Mucosa of rectum (tissue), 2 donors: ENCODE measurements around the gene TMEM238.
A peak's percentile ranks its signal among the peaks of the same experiment; 100 is the strongest.
"Not testable (repeated sequence)": the region's sequence is repeated elsewhere in the genome, so short reads cannot be mapped to it uniquely, and the experiment has no call there.

Experiments used
- H3K27ac ChIP-seq, 2 donors: one replicate each; pipeline ENCODE4 v1.7.0; 2013; ENCODE audit warnings: inconsistent platforms in 2 of 2, low read depth in 2 of 2, low read length in 2 of 2
- H3K27me3 ChIP-seq, 2 donors: one replicate each; pipeline ENCODE4 v1.7.0; 2013; ENCODE audit warnings: low read length in 2 of 2; ENCODE audit not compliant: control insufficient read depth in 2 of 2, insufficient read depth in 2 of 2
- H3K36me3 ChIP-seq, 2 donors: one replicate each; pipeline ENCODE4 v1.7.0; 2013; ENCODE audit warnings: low read length in 2 of 2; ENCODE audit not compliant: control insufficient read depth in 2 of 2, insufficient read depth in 2 of 2
- H3K4me1 ChIP-seq, 2 donors: one replicate each; pipeline ENCODE4 v1.7.0; 2013; ENCODE audit warnings: low read length in 2 of 2, mild to moderate bottlenecking in 1 of 2; ENCODE audit not compliant: control insufficient read depth in 2 of 2, insufficient read depth in 2 of 2
- H3K4me3 ChIP-seq, 2 donors: one replicate each; pipeline ENCODE4 v1.7.0; 2013; ENCODE audit warnings: low read length in 2 of 2
- H3K9ac ChIP-seq, 2 donors: one replicate each; pipeline ENCODE4 v1.7.0; 2013; ENCODE audit warnings: low read length in 2 of 2, low read depth in 1 of 2, mild to moderate bottlenecking in 1 of 2
- H3K9me3 ChIP-seq, 2 donors: one replicate each; pipeline ENCODE4 v1.7.0; 2013; ENCODE audit warnings: low read length in 2 of 2; ENCODE audit not compliant: control insufficient read depth in 2 of 2
- donor health status: healthy.
- donor health status: Normal muscosa, but diverticular disease.

Gene TMEM238

GRCh38 chr19:55419103-55419502 is 35.0 kb upstream of the TMEM238 start:
- no peaks in the 10 kb centered on the region for H3K36me3 ChIP-seq
- H3K9ac ChIP-seq: no peak overlapping the region
- no peaks in the 10 kb centered on the region for H3K9me3 ChIP-seq
- no peak overlapping the region for H3K4me3 ChIP-seq
- H3K27ac ChIP-seq: no peak overlapping the region
- no peaks in the 10 kb centered on the region for H3K4me1 ChIP-seq
- H3K27me3 ChIP-seq: no peaks in the 10 kb centered on the region

GRCh38 chr19:55418185-55418584 is 34.1 kb upstream of the TMEM238 start:
- Histone ChIP-seq H3K4me3 (no peak overlapping the region), H3K9me3 (no peaks in the 10 kb centered on the region), H3K9ac (no peak overlapping the region), H3K4me1 (no peaks in the 10 kb centered on the region), H3K27me3 (no peaks in the 10 kb centered on the region), H3K36me3 (no peaks in the 10 kb centered on the region), H3K27ac (no peak overlapping the region)

- Histone ChIP-seq H3K4me3 (no peak overlapping the region), H3K9ac (no peak overlapping the region), H3K36me3 (peaks cover 0 to 3% of the 10 kb centered on the region in 2 donors), H3K9me3 (no peaks in the 10 kb centered on the region), H3K4me1 (peaks cover 13 to 14% of the 10 kb centered on the region in 2 donors), H3K27ac (no peak overlapping the region), H3K27me3 (no peaks in the 10 kb centered on the region)
Measured at GRCh38 chr19:55410168-55410567, 26.1 kb upstream of the TMEM238 start.

GRCh38 chr19:55409179-55409578 is 25.1 kb upstream of the TMEM238 start:
- H3K4me3 ChIP-seq, H3K9me3 ChIP-seq, H3K36me3 ChIP-seq, H3K27ac ChIP-seq, H3K27me3 ChIP-seq, H3K9ac ChIP-seq: not testable (repeated sequence)
- H3K4me1 ChIP-seq: peaks cover 13 to 14% of the 10 kb centered on the region in 2 donors

GRCh38 chr19:55408533-55408872 is 24.4 kb upstream of the TMEM238 start:
- Histone ChIP-seq H3K9me3 (no peaks in the 10 kb centered on the region), H3K4me1 (peaks cover 13 to 14% of the 10 kb centered on the region in 2 donors), H3K27me3 (no peaks in the 10 kb centered on the region), H3K36me3 (peaks cover 0 to 9% of the 10 kb centered on the region in 2 donors), H3K4me3 (peak overlapping the region; percentile 60 to 86), H3K9ac (peak overlapping the region; percentile 20 to 70), H3K27ac (peak overlapping the region; percentile 98)

- Histone ChIP-seq H3K4me1 (peaks cover 13 to 14% of the 10 kb centered on the region in 2 donors), H3K27me3 (no peaks in the 10 kb centered on the region)
Measured at GRCh38 chr19:55407800-55408532, 23.9 kb upstream of the TMEM238 start.

GRCh38 chr19:55407550-55407799 is 23.4 kb upstream of the TMEM238 start, which contains the start of gene UBE2S:
UBE2S (minus strand) TSS chr19:55407788; CDS start chr19:55407589, 199 bp downstream.
- peak within 1 kb of the TSS; percentile 75 to 81 for H3K9ac ChIP-seq
- peaks cover 2 to 18% of the 10 kb centered on the region in 2 donors for H3K36me3 ChIP-seq
- H3K27me3 ChIP-seq, H3K9me3 ChIP-seq: not testable (repeated sequence)
- peak within 1 kb of the TSS; percentile 98 for H3K27ac ChIP-seq
- H3K4me1 ChIP-seq: peaks cover 13 to 14% of the 10 kb centered on the region in 2 donors
- peak within 1 kb of the TSS; percentile 60 to 86 for H3K4me3 ChIP-seq

More at GRCh38 chr19:55407800-55408532, 23.9 kb upstream of the TMEM238 start:
- Histone ChIP-seq H3K36me3 (peaks cover 0 to 13% of the 10 kb centered on the region in 2 donors), H3K4me3 (peak overlapping the region; percentile 60 to 86), H3K9me3 (no peaks in the 10 kb centered on the region), H3K9ac (peak overlapping the region; percentile 75 to 81), H3K27ac (peak overlapping the region; percentile 98)

- peak overlapping the region; percentile 75 to 81 for H3K9ac ChIP-seq
- H3K4me3 ChIP-seq: peak overlapping the region; percentile 60 to 86
- peaks cover 3 to 23% of the 10 kb centered on the region in 2 donors for H3K36me3 ChIP-seq
- no peaks in the 10 kb centered on the region for H3K27me3 ChIP-seq
- H3K9me3 ChIP-seq: no peaks in the 10 kb centered on the region
- H3K4me1 ChIP-seq: peaks cover 13 to 14% of the 10 kb centered on the region in 2 donors
- H3K27ac ChIP-seq: peak overlapping the region; percentile 98
Measured at GRCh38 chr19:55406826-55407549, 22.9 kb upstream of the TMEM238 start.

GRCh38 chr19:55406091-55406825 is 22.2 kb upstream of the TMEM238 start:
- Histone ChIP-seq H3K27me3 (no peaks in the 10 kb centered on the region), H3K9ac (no peak overlapping the region), H3K4me3 (peak overlapping the region; percentile 60 to 86), H3K9me3 (no peaks in the 10 kb centered on the region), H3K27ac (no peak overlapping the region), H3K4me1 (peaks cover 13 to 14% of the 10 kb centered on the region in 2 donors), H3K36me3 (peaks cover 3 to 27% of the 10 kb centered on the region in 2 donors)

GRCh38 chr19:55405638-55406037 is 21.5 kb upstream of the TMEM238 start:
- Histone ChIP-seq H3K27me3 (no peaks in the 10 kb centered on the region), H3K9ac (peak overlapping the region in 1 of 2 donors; percentile 26), H3K27ac (no peak overlapping the region), H3K4me1 (peaks cover 13 to 14% of the 10 kb centered on the region in 2 donors), H3K36me3 (peaks cover 7 to 31% of the 10 kb centered on the region in 2 donors), H3K9me3 (no peaks in the 10 kb centered on the region), H3K4me3 (no peak overlapping the region)
